Chondrocyte (in vitro differentiated cells): ENCODE measurements around the gene ZDHHC8. TPM values are rescaled to one million over a fixed set of nuclear protein-coding genes. Genes with fewer than 3 reads are reported as not detected.
A peak's percentile ranks its signal among the peaks of the same experiment; 100 is the strongest.

Experiments
- DNase-seq: peaks from one replicate; pipeline ENCODE4 v3.0.0; 2021; ENCODE audit warnings: mixed read lengths, low spot score
- H3K27ac Mint-ChIP-seq: one replicate; pipeline ENCODE4 v1.8.0; 2021; ENCODE audit warnings: mild to moderate bottlenecking, moderate library complexity, mixed read lengths; ENCODE audit not compliant: unreplicated experiment
- H3K27me3 Mint-ChIP-seq: 2 replicates; pipeline ENCODE4 v1.8.0; 2021; ENCODE audit warnings: low read depth, mixed read lengths
- H3K36me3 Mint-ChIP-seq: 2 replicates; pipeline ENCODE4 v1.8.0; 2021; ENCODE audit warnings: low read depth, mixed read lengths
- H3K4me1 Mint-ChIP-seq: 2 replicates; pipeline ENCODE4 v1.8.0; 2021; ENCODE audit warnings: low read depth, mild to moderate bottlenecking, mixed read lengths
- H3K4me3 Mint-ChIP-seq: one replicate; pipeline ENCODE4 v1.8.0; 2021; ENCODE audit warnings: mild to moderate bottlenecking, moderate library complexity, mixed read lengths; ENCODE audit not compliant: unreplicated experiment
- H3K9me3 Mint-ChIP-seq: 2 replicates; pipeline ENCODE4 v1.8.0; 2021; ENCODE audit warnings: low read depth, mixed read lengths
- CTCF ChIP-seq: fragments of 200-600 bp; sonication (generic); IDR thresholded peaks from 2 replicates; pipeline ENCODE4 v1.5.0; 2021; ENCODE audit warnings: antibody characterized with exemption, mild to moderate bottlenecking, moderate library complexity
- long read RNA-seq: library from polyadenylated mRNA; stranded (forward); transcript quantifications from one replicate; pipeline ENCODE4 v2.0.0, GENCODE V29; 2021
- total RNA-seq: library from RNA; stranded (reverse); gene quantifications from 3 replicates; pipeline ENCODE4 v1.2.1, GENCODE V29; 2021

ZDHHC8 gene
- 94.2 to 100 TPM (median 95.2 TPM) in 3 replicates for total RNA-seq
- long read RNA-seq, full-length matches to known transcripts = 6 of 39 reads
- long read RNA-seq, partial matches to known transcripts = 20 of 39 reads
- long read RNA-seq, other reads (novel, unspliced or antisense) = 13 of 39 reads

- no peak for DNase-seq
- peaks cover 32% of the 10 kb centered on the region for H3K4me1 Mint-ChIP-seq
Measured at GRCh38 chr22:20131597-20131858, at the start of gene ZDHHC8. TSS of gene ZDHHC8 (plus strand) at chr22:20131804. CDS start at chr22:20131948, 144 bp downstream.

GRCh38 chr22:20083157-20083890, 48.3 kb upstream of the ZDHHC8 start:
- peaks cover 17% of the 10 kb centered on the region for H3K36me3 Mint-ChIP-seq
- DNase-seq = no peak
- TF ChIP-seq CTCF = no peak

More at GRCh38 chr22:20131597-20131858, at the start of gene ZDHHC8:
- Mint-ChIP-seq H3K27me3 (no peaks in the 10 kb centered on the region), H3K27ac (peak within 1 kb of the TSS; percentile 69), H3K36me3 (peaks cover 6% of the 10 kb centered on the region), H3K9me3 (no peaks in the 10 kb centered on the region), H3K4me3 (peak within 1 kb of the TSS; percentile 72)
- no peak for TF ChIP-seq CTCF

GRCh38 chr22:20083891-20084546, 47.6 kb upstream of the ZDHHC8 start:
- Mint-ChIP-seq H3K36me3 (peaks cover 21% of the 10 kb centered on the region), H3K4me1 (peaks cover 52% of the 10 kb centered on the region)

More at GRCh38 chr22:20083157-20083890, 48.3 kb upstream of the ZDHHC8 start:
- Mint-ChIP-seq H3K4me1 (peaks cover 52% of the 10 kb centered on the region), H3K4me3 (no peak overlapping the region), H3K27me3 (no peaks in the 10 kb centered on the region), H3K9me3 (no peaks in the 10 kb centered on the region), H3K27ac (peak overlapping the region; percentile 73)

GRCh38 chr22:20084547-20085413, 46.8 kb upstream of the ZDHHC8 start:
- no peaks in the 10 kb centered on the region for H3K27me3 Mint-ChIP-seq
- peaks cover 47% of the 10 kb centered on the region for H3K4me1 Mint-ChIP-seq
- no peaks in the 10 kb centered on the region for H3K9me3 Mint-ChIP-seq
- H3K27ac Mint-ChIP-seq = peak overlapping the region; percentile 13
- DNase-seq = no peak
- peak; percentile 68 for TF ChIP-seq CTCF
- H3K36me3 Mint-ChIP-seq = peaks cover 26% of the 10 kb centered on the region
- no peak overlapping the region for H3K4me3 Mint-ChIP-seq

More at GRCh38 chr22:20083891-20084546, 47.6 kb upstream of the ZDHHC8 start:
- DNase-seq = no peak
- Mint-ChIP-seq H3K9me3 (no peaks in the 10 kb centered on the region), H3K27me3 (no peaks in the 10 kb centered on the region), H3K4me3 (no peak overlapping the region), H3K27ac (peak overlapping the region; percentile 73)
- TF ChIP-seq CTCF = no peak

GRCh38 chr22:20085651-20086050, 46.0 kb upstream of the ZDHHC8 start:
- H3K27me3 Mint-ChIP-seq = no peaks in the 10 kb centered on the region
- peaks cover 50% of the 10 kb centered on the region for H3K4me1 Mint-ChIP-seq
- DNase-seq = no peak
- no peak for TF ChIP-seq CTCF
- no peak overlapping the region for H3K4me3 Mint-ChIP-seq
- peaks cover 34% of the 10 kb centered on the region for H3K36me3 Mint-ChIP-seq
- no peak overlapping the region for H3K27ac Mint-ChIP-seq
- no peaks in the 10 kb centered on the region for H3K9me3 Mint-ChIP-seq
